Adrenal gland (tissue), 12 donors: Measurements from ENCODE around the gene CHMP2B. TPM values are rescaled to one million over a fixed set of nuclear protein-coding genes. Genes with fewer than 3 reads are reported as not detected.

Source experiments
- DNase-seq, 7 donors: peaks; one replicate each; pipeline ENCODE4 v3.0.0-alpha.2; 2019 to 2020
- H3K27ac ChIP-seq, 5 donors: fragments of 200-600 bp; sonication (generic) in 4 of 5; 1 replicate in 3 of 5; 2 replicates in 2 of 5; pipeline versions ENCODE4 v1.5.1 to v1.8.0; 2016 to 2020; ENCODE audit warnings: mild to moderate bottlenecking in 1 of 5
- H3K27me3 ChIP-seq: fragments of 200-600 bp; 2 replicates; pipeline ENCODE4 v1.8.0; 2021
- H3K36me3 ChIP-seq, 2 donors: fragments of 200-600 bp; replicated peaks in 1 of 2; 1 replicate in 1 of 2; 2 replicates in 1 of 2; pipeline versions ENCODE4 v1.5.1 to v1.8.0; 2018 to 2022
- H3K4me1 ChIP-seq, 2 donors: fragments of 200-600 bp; replicated peaks in 1 of 2; 1 replicate in 1 of 2; 2 replicates in 1 of 2; pipeline versions ENCODE4 v1.5.1 to v1.8.0; 2018 to 2021
- H3K4me3 ChIP-seq, 4 donors: fragments of 200-600 bp; sonication (generic) in 3 of 4; one replicate each; pipeline ENCODE4 v1.5.1; 2016 to 2018
- H3K9me3 ChIP-seq, 3 donors: fragments of 200-600 bp; sonication (generic) in 1 of 3; replicated peaks in 1 of 3; 1 replicate in 2 of 3; 2 replicates in 1 of 3; pipeline versions ENCODE4 v1.5.1 to v1.8.0; 2016 to 2021
- POLR2A ChIP-seq, 2 donors: fragments of 450-650 bp; IDR thresholded peaks; one replicate each; pipeline ENCODE4 v1.6.1; 2017; ENCODE audit warnings: antibody characterized with exemption in 2 of 2, mild to moderate bottlenecking in 2 of 2, moderate library complexity in 1 of 2
- WGBS, 4 donors: extraction: QIAGEN DNeasy Blood & Tissue Kit in 2 of 4; methylation state at CpG; one replicate each; pipeline versions ENCODE4 v1.1.5 to v1.1.7; 2013 to 2017; 5-methylcytosine and 5-hydroxymethylcytosine counted together
- intact Hi-C, 2 donors: fragments of 100-400 bp; cut with DNase I; formaldehyde crosslinking; loops; one replicate each; pipeline versions ENCODE4 v1.14.1 to v1.15.0; 2022 to 2023
- polyA plus RNA-seq, 3 donors: library from polyadenylated mRNA; stranded (reverse); fragments of 200-250 nt in 2 of 3; fragments of 350-450 nt in 1 of 3; fragmentation: Illumina TruSeq in 1 of 3; extraction: RNeasy Lipid Tissue Mini Kit (QIAGEN cat#74804) in 1 of 3; gene quantifications; one replicate each; pipeline ENCODE4 v1.2.3, GENCODE V29; 2013 to 2014
- total RNA-seq, 9 donors: library from RNA; depleted of rRNA in 4 of 9; stranded (reverse); fragments of >200 nt in 4 of 9; fragments of 120-200 nt in 1 of 9; fragmentation: NEBNext Ultra II Directional in 1 of 9; extraction: Animal tissue kit (Norgen Biotek cat#: 25700) in 1 of 9; gene quantifications; one replicate each; pipeline versions ENCODE4 v1.1.0 to v1.2.4, GENCODE V29; 2013 to 2023
- TF ChIP-seq, protein P1 (sequence below), 6 experiments: fragments of 450-650 bp in 4 of 6; fragments of 200-600 bp in 2 of 6; sonication (generic) in 1 of 6; IDR thresholded peaks; 1 replicate in 5 of 6; 2 replicates in 1 of 6; pipeline versions ENCODE4 v1.5.1 to v1.8.0; 2016 to 2021; ENCODE audit warnings: antibody characterized with exemption in 6 of 6, mild to moderate bottlenecking in 2 of 6, moderate library complexity in 1 of 6
- donor health status: healthy with polysubstance abuse.
- donor health status: Bipolar disorder and iron deficiency.
- donor health status: DM: yes; HTN: yes; CAD: no.
- donor health status: DM: no; HTN: no; CAD: no.
- donor health status: DM: no; HTN: no; CAD: no.
- donor health status: DM: yes; HTN: yes; CAD: no.

Gene CHMP2B
- total and polyA plus RNA-seq, 12 donors: 10.0 to 50.3 (median 28.4) TPM

GRCh38 chr3:87229113-87229512 is 2.0 kb downstream of the CHMP2B start:
- Histone ChIP-seq H3K9me3 (no peaks in the 10 kb centered on the region), H3K27me3 (no peaks in the 10 kb centered on the region), H3K4me3 (no peak overlapping the region), H3K4me1 (peaks cover 11 to 17% of the 10 kb centered on the region in 2 donors), H3K36me3 (no peaks in the 10 kb centered on the region), H3K27ac (no peak overlapping the region)
- intact Hi-C loops: no loop called here
- TF ChIP-seq, protein P1, sequence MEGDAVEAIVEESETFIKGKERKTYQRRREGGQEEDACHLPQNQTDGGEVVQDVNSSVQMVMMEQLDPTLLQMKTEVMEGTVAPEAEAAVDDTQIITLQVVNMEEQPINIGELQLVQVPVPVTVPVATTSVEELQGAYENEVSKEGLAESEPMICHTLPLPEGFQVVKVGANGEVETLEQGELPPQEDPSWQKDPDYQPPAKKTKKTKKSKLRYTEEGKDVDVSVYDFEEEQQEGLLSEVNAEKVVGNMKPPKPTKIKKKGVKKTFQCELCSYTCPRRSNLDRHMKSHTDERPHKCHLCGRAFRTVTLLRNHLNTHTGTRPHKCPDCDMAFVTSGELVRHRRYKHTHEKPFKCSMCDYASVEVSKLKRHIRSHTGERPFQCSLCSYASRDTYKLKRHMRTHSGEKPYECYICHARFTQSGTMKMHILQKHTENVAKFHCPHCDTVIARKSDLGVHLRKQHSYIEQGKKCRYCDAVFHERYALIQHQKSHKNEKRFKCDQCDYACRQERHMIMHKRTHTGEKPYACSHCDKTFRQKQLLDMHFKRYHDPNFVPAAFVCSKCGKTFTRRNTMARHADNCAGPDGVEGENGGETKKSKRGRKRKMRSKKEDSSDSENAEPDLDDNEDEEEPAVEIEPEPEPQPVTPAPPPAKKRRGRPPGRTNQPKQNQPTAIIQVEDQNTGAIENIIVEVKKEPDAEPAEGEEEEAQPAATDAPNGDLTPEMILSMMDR (IDR thresholded peaks at IDR 0.05): no peak
- no peak for TF ChIP-seq POLR2A (IDR thresholded peaks at IDR 0.05)
- DNase-seq: no peak
- WGBS, 4 donors: 62 to 73% (median 68%) methylated on average over 1 of the region's 1 CpG

- WGBS, 4 donors: 94 to 100% (median 96%) methylated on average over 1 of the region's 1 CpG
- Histone ChIP-seq H3K27ac (no peak overlapping the region), H3K27me3 (no peaks in the 10 kb centered on the region), H3K4me1 (peaks cover 4 to 6% of the 10 kb centered on the region in 2 donors), H3K4me3 (no peak overlapping the region), H3K9me3 (no peaks in the 10 kb centered on the region), H3K36me3 (no peaks in the 10 kb centered on the region)
- no peak for DNase-seq
- TF ChIP-seq, protein P1 (IDR thresholded peaks at IDR 0.05): no peak
- TF ChIP-seq POLR2A (IDR thresholded peaks at IDR 0.05): no peak
- intact Hi-C loops: no loop called here
Measured at GRCh38 chr3:87233805-87234204, 6.7 kb downstream of the CHMP2B start.

DNA sequence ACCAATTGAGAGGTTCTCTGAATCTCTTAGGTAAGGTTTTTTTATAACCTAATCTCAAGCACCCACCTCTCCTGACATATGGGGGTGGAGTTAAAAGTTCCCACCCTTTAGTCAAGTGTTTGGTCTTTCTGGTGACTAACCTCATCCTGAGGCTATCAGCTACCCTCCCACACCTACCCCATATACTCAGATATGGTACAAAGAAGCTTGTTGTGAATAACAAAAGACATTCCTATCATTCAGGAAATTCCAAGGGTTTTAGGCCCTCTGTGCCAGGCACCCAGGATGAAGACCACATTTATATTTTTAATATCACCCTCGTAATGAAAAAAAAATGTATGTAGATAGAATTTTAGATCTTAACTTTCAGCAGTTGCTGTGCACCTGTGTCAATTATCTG is 9.0 kb downstream of the CHMP2B start:
- WGBS, 4 donors: 86 to 100% (median 95%) methylated on average over 1 of the region's 1 CpG
- no peaks in the 10 kb centered on the region for H3K4me1 ChIP-seq
- H3K9me3 ChIP-seq: no peaks in the 10 kb centered on the region
- TF ChIP-seq POLR2A (IDR thresholded peaks at IDR 0.05): no peak
- TF ChIP-seq, protein P1 (IDR thresholded peaks at IDR 0.05): no peak
- intact Hi-C loops: no loop called here
- no peaks in the 10 kb centered on the region for H3K36me3 ChIP-seq
- DNase-seq: no peak
- no peak overlapping the region for H3K4me3 ChIP-seq
- no peaks in the 10 kb centered on the region for H3K27me3 ChIP-seq
- no peak overlapping the region for H3K27ac ChIP-seq

- H3K4me3 ChIP-seq: no peak overlapping the region
- H3K27ac ChIP-seq: no peak overlapping the region
- peaks cover 6 to 11% of the 10 kb centered on the region in 2 donors for H3K4me1 ChIP-seq
- no peak for DNase-seq
- H3K36me3 ChIP-seq: peaks cover 0 to 4% of the 10 kb centered on the region in 2 donors
- intact Hi-C loops: no loop called here
- no peak for TF ChIP-seq POLR2A (IDR thresholded peaks at IDR 0.05)
- TF ChIP-seq, protein P1 (IDR thresholded peaks at IDR 0.05): no peak
- H3K9me3 ChIP-seq: peaks cover 0 to 5% (median 0%) of the 10 kb centered on the region in 3 donors
- 57 to 63% (median 61%) methylated on average over 3 of the region's 3 CpGs for WGBS, 4 donors
- H3K27me3 ChIP-seq: no peaks in the 10 kb centered on the region
Measured at GRCh38 chr3:87246662-87247429, 19.7 kb downstream of the CHMP2B start.
